H7 (cell line): ENCODE results near the gene PLCH2. TPM values are rescaled to one million over a fixed set of nuclear protein-coding genes. Genes with fewer than 3 reads are reported as not detected.

Experiments
- DNase-seq: peaks from one replicate; pipeline ENCODE4 v3.0.0; 2012
- H3K27me3 ChIP-seq: 2 replicates; pipeline ENCODE4 v1.6.0; 2011; ENCODE audit warnings: mild to moderate bottlenecking, low read length; ENCODE audit not compliant: control insufficient read depth, insufficient read depth
- H3K36me3 ChIP-seq: replicated peaks from 2 replicates; pipeline ENCODE4 v1.5.1; 2011; ENCODE audit warnings: low read length; ENCODE audit not compliant: control insufficient read depth, insufficient read depth
- H3K4me3 ChIP-seq: 2 replicates; pipeline ENCODE4 v1.5.1; 2011; ENCODE audit warnings: low read depth, mild to moderate bottlenecking, control low read depth, low read length, moderate library complexity; ENCODE audit not compliant: insufficient read depth
- total RNA-seq: library from RNA; depleted of rRNA; stranded (reverse); fragments of >200 nt; shearing (Covaris generic); gene quantifications from 2 replicates; pipeline ENCODE4 v1.2.3, GENCODE V29; 2014; rRNA removed

Gene PLCH2
- 0.24 and 0.37 TPM in 2 replicates for total RNA-seq

GRCh38 chr1:2476061-2476999 lies at the start of gene PLCH2:
Gene PLCH2, plus strand, starts transcription at chr1:2476289. Its CDS starts 300 bp downstream, at chr1:2476589.
- H3K36me3 ChIP-seq: no peaks in the 10 kb centered on the region
- peak; percentile 70 for DNase-seq
- H3K4me3 ChIP-seq: no peak within 1 kb of the TSS
- no peaks in the 10 kb centered on the region for H3K27me3 ChIP-seq

GRCh38 chr1:2426540-2426939 lies 49.5 kb upstream of the PLCH2 start:
- Histone ChIP-seq H3K36me3 (no peaks in the 10 kb centered on the region), H3K27me3 (no peaks in the 10 kb centered on the region; the same call in 1 of the 2 replicates), H3K4me3 (no peak overlapping the region)
- no peak for DNase-seq

GRCh38 chr1:2427051-2427450 lies 49.0 kb upstream of the PLCH2 start:
- DNase-seq: no peak
- Histone ChIP-seq H3K4me3 (no peak overlapping the region), H3K36me3 (no peaks in the 10 kb centered on the region), H3K27me3 (no peaks in the 10 kb centered on the region; the same call in 1 of the 2 replicates)

- no peak overlapping the region for H3K4me3 ChIP-seq
- no peak for DNase-seq
- no peaks in the 10 kb centered on the region for H3K36me3 ChIP-seq
- no peaks in the 10 kb centered on the region; the same call in 1 of the 2 replicates for H3K27me3 ChIP-seq
Observed at GRCh38 chr1:2427976-2428375, 48.1 kb upstream of the PLCH2 start.

- Histone ChIP-seq H3K36me3 (no peaks in the 10 kb centered on the region), H3K4me3 (no peak overlapping the region), H3K27me3 (no peaks in the 10 kb centered on the region; the same call in 1 of the 2 replicates)
- DNase-seq: no peak
Observed at GRCh38 chr1:2428490-2428889, 47.6 kb upstream of the PLCH2 start.

GRCh38 chr1:2429780-2430591 lies 46.1 kb upstream of the PLCH2 start:
- DNase-seq: peak; percentile 88
- no peaks in the 10 kb centered on the region for H3K36me3 ChIP-seq
- no peak overlapping the region for H3K4me3 ChIP-seq
- H3K27me3 ChIP-seq: no peaks in the 10 kb centered on the region; the same call in 1 of the 2 replicates

GRCh38 chr1:2430592-2430973 lies 45.5 kb upstream of the PLCH2 start:
- Histone ChIP-seq H3K36me3 (no peaks in the 10 kb centered on the region), H3K4me3 (no peak overlapping the region), H3K27me3 (no peaks in the 10 kb centered on the region; the same call in 1 of the 2 replicates)
- DNase-seq: no peak

GRCh38 chr1:2431103-2431502 lies 45.0 kb upstream of the PLCH2 start:
- Histone ChIP-seq H3K4me3 (no peak overlapping the region), H3K27me3 (no peaks in the 10 kb centered on the region; the same call in 1 of the 2 replicates), H3K36me3 (no peaks in the 10 kb centered on the region)
- DNase-seq: no peak

GRCh38 chr1:2431518-2431917 lies 44.6 kb upstream of the PLCH2 start:
- Histone ChIP-seq H3K4me3 (no peak overlapping the region), H3K27me3 (no peaks in the 10 kb centered on the region), H3K36me3 (no peaks in the 10 kb centered on the region)
- DNase-seq: no peak

GRCh38 chr1:2432441-2432844 lies 43.6 kb upstream of the PLCH2 start:
- DNase-seq: peak; percentile 72
- Histone ChIP-seq H3K4me3 (no peak overlapping the region), H3K27me3 (no peaks in the 10 kb centered on the region), H3K36me3 (no peaks in the 10 kb centered on the region)

- H3K36me3 ChIP-seq: no peaks in the 10 kb centered on the region
- no peak for DNase-seq
- H3K4me3 ChIP-seq: no peak overlapping the region
- no peaks in the 10 kb centered on the region for H3K27me3 ChIP-seq
Observed at GRCh38 chr1:2433196-2433595, 42.9 kb upstream of the PLCH2 start.

GRCh38 chr1:2433936-2434655 lies 42.0 kb upstream of the PLCH2 start:
- DNase-seq: no peak
- H3K4me3 ChIP-seq: no peak overlapping the region

GRCh38 chr1:2435091-2435490 lies 41.0 kb upstream of the PLCH2 start:
- H3K4me3 ChIP-seq: no peak overlapping the region
- H3K27me3 ChIP-seq: no peaks in the 10 kb centered on the region
- no peak for DNase-seq

More at GRCh38 chr1:2433936-2434655, 42.0 kb upstream of the PLCH2 start:
- Histone ChIP-seq H3K36me3 (no peaks in the 10 kb centered on the region), H3K27me3 (no peaks in the 10 kb centered on the region)

GRCh38 chr1:2435746-2436355 lies 40.2 kb upstream of the PLCH2 start:
- Histone ChIP-seq H3K4me3 (no peak overlapping the region), H3K36me3 (no peaks in the 10 kb centered on the region), H3K27me3 (no peaks in the 10 kb centered on the region)
- DNase-seq: no peak

More at GRCh38 chr1:2435091-2435490, 41.0 kb upstream of the PLCH2 start:
- H3K36me3 ChIP-seq: no peaks in the 10 kb centered on the region
